CD4-positive, alpha-beta T cell (primary cell): ENCODE data around the gene CPAMD8. TPM values are rescaled to one million over a fixed set of nuclear protein-coding genes. Genes with fewer than 3 reads are reported as not detected.

Experiments
- ATAC-seq: fragments of 200-7000 bp; cut with Tn5 transposase; one replicate; pipeline ENCODE4 v1.10.0; 2022; ENCODE audit warnings: mild to moderate bottlenecking; ENCODE audit not compliant: poor library complexity
- CTCF ChIA-PET: fragments of 350-600 bp; sonication (Branson Sonifier 250); formaldehyde crosslinking; loops from one replicate; lab custom pipeline; 2021; ENCODE audit warnings: antibody characterized with exemption, inconsistent platforms; lab: Charles Lee
- POLR2A ChIA-PET: fragments of 350-600 bp; sonication (Branson Sonifier 250); formaldehyde crosslinking; loops from one replicate; lab custom pipeline; 2021; ENCODE audit warnings: antibody characterized with exemption, inconsistent platforms; lab: Charles Lee
- DNase-seq, 14 experiments: peaks; one replicate each; pipeline ENCODE4 v3.0.0-alpha.2; 2013 to 2020; ENCODE audit warnings: mixed read lengths in 2 of 14
- H3K27ac ChIP-seq, 2 donors: one replicate each; pipeline versions ENCODE4 v1.5.1 to v1.7.0; 2013; ENCODE audit warnings: low read length in 2 of 2, low read depth in 1 of 2, mild to moderate bottlenecking in 1 of 2
- H3K27me3 ChIP-seq, 2 experiments: 1 replicate in 1 of 2; 2 replicates in 1 of 2; pipeline versions ENCODE4 v1.6.1 to v1.7.0; 2013; ENCODE audit warnings: low read length in 2 of 2, control low read depth in 1 of 2, mild to moderate bottlenecking in 1 of 2, moderate library complexity in 1 of 2; ENCODE audit not compliant: insufficient read depth in 2 of 2, control insufficient read depth in 1 of 2
- H3K36me3 ChIP-seq: one replicate; pipeline ENCODE4 v1.6.1; 2013; ENCODE audit warnings: low read length, control low read depth; ENCODE audit not compliant: insufficient read depth
- H3K4me1 ChIP-seq: one replicate; pipeline ENCODE4 v1.6.1; 2013; ENCODE audit warnings: low read length, control low read depth; ENCODE audit not compliant: insufficient read depth
- H3K4me3 ChIP-seq: one replicate; pipeline ENCODE4 v1.5.1; 2013; ENCODE audit warnings: mild to moderate bottlenecking, low read length, moderate library complexity
- H3K9me3 ChIP-seq, 2 experiments: 1 replicate in 1 of 2; 2 replicates in 1 of 2; pipeline versions ENCODE4 v1.6.1 to v1.7.0; 2013; ENCODE audit warnings: low read length in 2 of 2, mild to moderate bottlenecking in 2 of 2, control low read depth in 1 of 2, moderate library complexity in 1 of 2; ENCODE audit not compliant: control insufficient read depth in 1 of 2, insufficient read depth in 1 of 2
- H3K27ac Mint-ChIP-seq: one replicate; pipeline ENCODE4 v1.8.0; 2020; ENCODE audit warnings: mixed read lengths
- H3K27me3 Mint-ChIP-seq: one replicate; pipeline ENCODE4 v1.8.0; 2021; ENCODE audit warnings: mixed read lengths
- H3K36me3 Mint-ChIP-seq: one replicate; pipeline ENCODE4 v1.8.0; 2021; ENCODE audit warnings: low read depth, mixed read lengths
- H3K4me1 Mint-ChIP-seq: one replicate; pipeline ENCODE4 v1.8.0; 2021; ENCODE audit warnings: low read depth, mixed read lengths
- H3K4me3 Mint-ChIP-seq: one replicate; pipeline ENCODE4 v1.8.0; 2020; ENCODE audit warnings: mild to moderate bottlenecking, mixed read lengths
- H3K9me3 Mint-ChIP-seq: one replicate; pipeline ENCODE4 v1.8.0; 2020; ENCODE audit warnings: mixed read lengths
- intact Hi-C, 2 experiments: fragments of 100-400 bp; cut with DNase I in 1 of 2; cut with micrococcal nuclease in 1 of 2; formaldehyde crosslinking; loops; one replicate each; pipeline versions ENCODE4 v1.15.1 to v1.9.0; 2023 to 2025; cut with DNase I, micrococcal nuclease
- total RNA-seq, 174 experiments: library from RNA in 2 of 174; stranded (reverse) in 2 of 174; gene quantifications; one replicate each; pipeline ENCODE4 v1.2.3 and lab custom pipeline; 2021 to 2026
- TF ChIP-seq, protein P1 (sequence below): fragments of 200-600 bp; IDR thresholded peaks from one replicate; pipeline ENCODE4 v1.8.0; 2022; ENCODE audit warnings: antibody characterized with exemption, mild to moderate bottlenecking

CPAMD8 gene
- total RNA-seq, 2 experiments from 2014 or later, result 0.05 to 0.34 TPM

DNA sequence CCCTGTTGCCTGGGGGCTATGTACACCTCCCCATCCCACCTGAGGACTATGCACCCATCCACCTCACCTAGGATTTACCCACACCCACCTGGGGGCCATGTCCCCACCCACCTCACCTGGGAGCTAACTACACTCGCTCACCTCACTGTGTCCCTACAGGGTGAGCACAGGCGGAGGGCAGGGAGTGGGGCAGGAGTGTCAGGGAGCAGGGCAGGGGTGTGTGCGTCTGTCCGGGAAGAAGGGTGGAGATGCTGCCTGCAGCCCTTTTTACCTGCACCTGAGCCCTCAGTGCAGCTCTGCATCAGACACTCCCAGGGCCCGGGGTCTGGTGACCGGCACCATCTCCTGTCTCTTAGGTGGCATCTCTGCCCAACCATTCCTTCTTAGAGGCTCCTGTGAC lies 10.6 kb upstream of the CPAMD8 start:
- CTCF ChIA-PET, result no interaction called here
- Mint-ChIP-seq H3K27ac (no peak overlapping the region), H3K9me3 (no peaks in the 10 kb centered on the region), H3K27me3 (peaks cover 30% of the 10 kb centered on the region), H3K4me1 (no peaks in the 10 kb centered on the region), H3K36me3 (no peaks in the 10 kb centered on the region), H3K4me3 (no peak overlapping the region)
- POLR2A ChIA-PET, result no interaction called here
- no peak for DNase-seq
- H3K27ac ChIP-seq, result no peak overlapping the region
- intact Hi-C loops, result no loop called here
- H3K4me1 ChIP-seq, result no peaks in the 10 kb centered on the region
- H3K9me3 ChIP-seq, result peaks cover 0 to 4% of the 10 kb centered on the region in 2 experiments
- no peaks in the 10 kb centered on the region for H3K27me3 ChIP-seq
- TF ChIP-seq, protein P1, sequence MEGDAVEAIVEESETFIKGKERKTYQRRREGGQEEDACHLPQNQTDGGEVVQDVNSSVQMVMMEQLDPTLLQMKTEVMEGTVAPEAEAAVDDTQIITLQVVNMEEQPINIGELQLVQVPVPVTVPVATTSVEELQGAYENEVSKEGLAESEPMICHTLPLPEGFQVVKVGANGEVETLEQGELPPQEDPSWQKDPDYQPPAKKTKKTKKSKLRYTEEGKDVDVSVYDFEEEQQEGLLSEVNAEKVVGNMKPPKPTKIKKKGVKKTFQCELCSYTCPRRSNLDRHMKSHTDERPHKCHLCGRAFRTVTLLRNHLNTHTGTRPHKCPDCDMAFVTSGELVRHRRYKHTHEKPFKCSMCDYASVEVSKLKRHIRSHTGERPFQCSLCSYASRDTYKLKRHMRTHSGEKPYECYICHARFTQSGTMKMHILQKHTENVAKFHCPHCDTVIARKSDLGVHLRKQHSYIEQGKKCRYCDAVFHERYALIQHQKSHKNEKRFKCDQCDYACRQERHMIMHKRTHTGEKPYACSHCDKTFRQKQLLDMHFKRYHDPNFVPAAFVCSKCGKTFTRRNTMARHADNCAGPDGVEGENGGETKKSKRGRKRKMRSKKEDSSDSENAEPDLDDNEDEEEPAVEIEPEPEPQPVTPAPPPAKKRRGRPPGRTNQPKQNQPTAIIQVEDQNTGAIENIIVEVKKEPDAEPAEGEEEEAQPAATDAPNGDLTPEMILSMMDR, result no peak
- H3K4me3 ChIP-seq, result no peak overlapping the region
- no peaks in the 10 kb centered on the region for H3K36me3 ChIP-seq
- no peak for ATAC-seq

DNA sequence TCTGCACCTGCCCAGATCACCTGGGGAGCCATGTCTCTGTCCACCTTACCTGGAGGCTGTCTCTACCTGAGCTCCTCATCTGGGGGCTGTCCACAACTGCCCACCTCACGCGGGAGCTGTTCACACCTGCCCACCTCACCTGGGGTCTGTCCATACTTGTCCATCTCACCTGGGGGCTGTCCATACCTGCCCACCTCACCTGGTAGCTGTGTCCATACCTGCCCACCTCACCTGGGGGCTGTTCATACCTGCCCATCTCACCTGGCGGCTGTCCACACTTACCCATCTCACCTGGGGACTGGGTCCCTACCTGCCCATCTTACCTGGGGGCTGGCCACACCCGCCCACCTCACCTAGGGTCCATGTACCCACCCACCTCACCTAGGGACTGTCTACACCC lies 10.0 kb upstream of the CPAMD8 start:
- ATAC-seq (no peak), DNase-seq (no peak)
- H3K27me3 ChIP-seq, result no peaks in the 10 kb centered on the region
- Mint-ChIP-seq H3K9me3 (no peaks in the 10 kb centered on the region), H3K4me1 (no peaks in the 10 kb centered on the region), H3K27me3 (peaks cover 30% of the 10 kb centered on the region), H3K27ac (no peak overlapping the region), H3K4me3 (no peak overlapping the region), H3K36me3 (no peaks in the 10 kb centered on the region)
- TF ChIP-seq, protein P1, result no peak
- H3K4me3 ChIP-seq, result no peak overlapping the region
- H3K4me1 ChIP-seq, result no peaks in the 10 kb centered on the region
- H3K27ac ChIP-seq, result no peak overlapping the region
- ChIA-PET POLR2A (no interaction called here), CTCF (no interaction called here)
- H3K36me3 ChIP-seq, result no peaks in the 10 kb centered on the region
- intact Hi-C loops, result no loop called here
- H3K9me3 ChIP-seq, result peaks cover 0 to 4% of the 10 kb centered on the region in 2 experiments

DNA sequence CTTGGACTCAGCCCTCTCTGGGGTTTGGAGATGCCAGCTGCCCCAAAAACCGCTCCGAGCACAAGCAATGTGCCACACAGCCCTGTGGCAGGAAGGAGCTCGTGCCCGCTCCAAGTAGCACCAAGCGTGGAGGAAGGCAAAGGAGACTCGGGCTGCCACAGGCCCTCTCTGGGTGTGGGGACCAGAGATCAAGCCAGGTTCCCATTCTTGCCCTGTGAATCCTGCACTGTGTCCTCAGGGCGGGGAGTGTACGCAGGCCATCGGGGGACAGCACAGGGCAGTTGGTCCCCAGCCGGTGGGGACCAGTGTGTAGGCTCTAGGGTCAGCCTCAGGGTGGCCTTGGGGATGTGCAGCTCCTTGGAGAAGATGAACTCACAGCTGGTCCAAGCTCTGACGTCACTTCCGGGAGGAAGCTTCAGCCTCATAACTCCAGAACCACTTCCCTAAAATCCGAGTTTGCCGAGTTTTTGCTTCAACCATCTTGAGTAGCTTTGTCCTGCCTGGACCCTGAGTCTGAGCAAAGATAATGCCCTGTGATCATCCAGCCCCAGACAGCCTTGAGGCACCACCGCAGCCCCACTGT lies 9.3 kb upstream of the CPAMD8 start:
- peak in 3 of 14 experiments; percentile 12 to 70 (median 66) for DNase-seq
- ATAC-seq, result no peak
- no peak overlapping the region for H3K27ac Mint-ChIP-seq
- CTCF ChIA-PET, result no interaction called here
- Histone ChIP-seq H3K9me3 (peaks cover 0 to 4% of the 10 kb centered on the region in 2 experiments), H3K36me3 (no peaks in the 10 kb centered on the region), H3K4me3 (no peak overlapping the region), H3K27ac (no peak overlapping the region), H3K27me3 (no peaks in the 10 kb centered on the region), H3K4me1 (no peaks in the 10 kb centered on the region)
- POLR2A ChIA-PET, result no interaction called here
- TF ChIP-seq, protein P1, result no peak
- peaks cover 31% of the 10 kb centered on the region for H3K27me3 Mint-ChIP-seq
- H3K4me1 Mint-ChIP-seq, result no peaks in the 10 kb centered on the region
- intact Hi-C loops, result no loop called here
- H3K4me3 Mint-ChIP-seq, result no peak overlapping the region
- H3K9me3 Mint-ChIP-seq, result no peaks in the 10 kb centered on the region
- H3K36me3 Mint-ChIP-seq, result no peaks in the 10 kb centered on the region
